Stimulated activated CD4-positive, alpha-beta T cell treated with anti-CD3 and anti-CD28 coated beads, Interleukin-4, amount 100 ng/mL, for 48 hours (primary cell): ENCODE measurements around the gene ANAPC4.

Experiments
- DNase-seq, 2 donors: peaks; one replicate each; pipeline ENCODE4 v3.0.0-alpha.2; 2020; ENCODE audit warnings: low read depth in 2 of 2

ANAPC4 gene

GRCh38 chr4:25378437-25378743, 1.3 kb downstream of the ANAPC4 start:
- DNase-seq = no peak

- DNase-seq = no peak
Observed at GRCh38 chr4:25379591-25379990, 2.5 kb downstream of the ANAPC4 start.

GRCh38 chr4:25383647-25384046, 6.6 kb downstream of the ANAPC4 start:
- no peak for DNase-seq

- DNase-seq = no peak
Observed at GRCh38 chr4:25386926-25387325, 9.9 kb downstream of the ANAPC4 start.

GRCh38 chr4:25397305-25397704, 20.2 kb downstream of the ANAPC4 start:
- DNase-seq = no peak

GRCh38 chr4:25399510-25399909, 22.4 kb downstream of the ANAPC4 start:
- no peak for DNase-seq

- DNase-seq = no peak
Observed at GRCh38 chr4:25401066-25401465, 24.0 kb downstream of the ANAPC4 start.

- DNase-seq = no peak
Observed at GRCh38 chr4:25402521-25402920, 25.5 kb downstream of the ANAPC4 start.

GRCh38 chr4:25403699-25404098, 26.6 kb downstream of the ANAPC4 start:
- no peak for DNase-seq

- DNase-seq = no peak
Observed at GRCh38 chr4:25405453-25405852, 28.4 kb downstream of the ANAPC4 start.

GRCh38 chr4:25406081-25406692, 29.1 kb downstream of the ANAPC4 start:
- no peak for DNase-seq

- no peak for DNase-seq
Observed at GRCh38 chr4:25410820-25411529, 33.9 kb downstream of the ANAPC4 start.

GRCh38 chr4:25413261-25413660, 36.2 kb downstream of the ANAPC4 start:
- DNase-seq = no peak

- no peak for DNase-seq
Observed at GRCh38 chr4:25417014-25417413, 40.0 kb downstream of the ANAPC4 start.

- DNase-seq = no peak
Observed at GRCh38 chr4:25420931-25421330, 43.9 kb downstream of the ANAPC4 start.

- DNase-seq = no peak
Observed at GRCh38 chr4:25421816-25422525, 44.9 kb downstream of the ANAPC4 start.

GRCh38 chr4:25423548-25423947, 46.5 kb downstream of the ANAPC4 start:
- DNase-seq = no peak

- no peak for DNase-seq
Observed at GRCh38 chr4:25424539-25425228, 47.6 kb downstream of the ANAPC4 start.

GRCh38 chr4:25425361-25425760, 48.3 kb downstream of the ANAPC4 start:
- DNase-seq = no peak

GRCh38 chr4:25427871-25428270, 50.8 kb downstream of the ANAPC4 start:
- DNase-seq = no peak

- no peak for DNase-seq
Observed at GRCh38 chr4:25430630-25431029, 53.6 kb downstream of the ANAPC4 start.

- no peak for DNase-seq
Observed at GRCh38 chr4:25433966-25434827, 57.1 kb downstream of the ANAPC4 start.
